Spleen (tissue), 11 donors: ENCODE data around the gene PPP2R5C. TPM values are rescaled to one million over a fixed set of nuclear protein-coding genes. Genes with fewer than 3 reads are reported as not detected.
A peak's percentile ranks its signal among the peaks of the same experiment; 100 is the strongest.

Source experiments
- DNase-seq: peaks from one replicate; pipeline ENCODE4 v3.0.0-alpha.2; 2020
- H3K27ac ChIP-seq, 8 donors: fragments of 200-600 bp; sonication (generic) in 7 of 8; 1 replicate in 4 of 8; 2 replicates in 4 of 8; pipeline versions ENCODE4 v1.5.0 to v1.8.0; 2016 to 2021; ENCODE audit warnings: inconsistent platforms in 4 of 8, mild to moderate bottlenecking in 4 of 8, moderate library complexity in 1 of 8
- H3K27me3 ChIP-seq, 7 donors: fragments of 200-600 bp; sonication (generic) in 6 of 7; replicated peaks in 1 of 7; 1 replicate in 4 of 7; 2 replicates in 3 of 7; pipeline versions ENCODE4 v1.5.0 to v1.8.0; 2016 to 2021; ENCODE audit warnings: inconsistent platforms in 3 of 7, mild to moderate bottlenecking in 1 of 7
- H3K36me3 ChIP-seq, 6 donors: fragments of 200-600 bp; sonication (generic) in 5 of 6; 1 replicate in 4 of 6; 2 replicates in 2 of 6; pipeline versions ENCODE4 v1.5.0 to v1.8.0; 2016 to 2021; ENCODE audit warnings: inconsistent platforms in 2 of 6
- H3K4me1 ChIP-seq, 6 donors: fragments of 200-600 bp; sonication (generic) in 5 of 6; 1 replicate in 3 of 6; 2 replicates in 3 of 6; pipeline versions ENCODE4 v1.5.0 to v1.8.0; 2016 to 2021; ENCODE audit warnings: inconsistent platforms in 3 of 6
- H3K4me3 ChIP-seq, 8 donors: fragments of 200-600 bp; sonication (generic) in 7 of 8; 1 replicate in 4 of 8; 2 replicates in 4 of 8; pipeline versions ENCODE4 v1.5.0 to v1.8.0; 2016 to 2021; ENCODE audit warnings: inconsistent platforms in 4 of 8, mild to moderate bottlenecking in 4 of 8, moderate library complexity in 2 of 8
- H3K9me3 ChIP-seq, 8 donors: fragments of 200-600 bp; sonication (generic) in 7 of 8; 1 replicate in 4 of 8; 2 replicates in 4 of 8; pipeline versions ENCODE4 v1.5.0 to v1.8.0; 2016 to 2021; ENCODE audit warnings: inconsistent platforms in 4 of 8
- POLR2A ChIP-seq, 3 donors: fragments of 450-650 bp; IDR thresholded peaks; one replicate each; pipeline ENCODE4 v1.5.1; 2017; ENCODE audit warnings: antibody characterized with exemption in 3 of 3, mild to moderate bottlenecking in 1 of 3
- POLR2AphosphoS5 ChIP-seq, 3 donors: sonication (generic); formaldehyde crosslinking; IDR thresholded peaks; one replicate each; pipeline ENCODE4 v1.5.1; 2017; ENCODE audit warnings: antibody characterized with exemption in 3 of 3
- WGBS, 5 donors: extraction: QIAGEN DNeasy Blood & Tissue Kit in 3 of 5; methylation state at CpG; one replicate each; pipeline versions ENCODE4 v1.1.5 to v1.1.7; 2013 to 2018; 5-methylcytosine and 5-hydroxymethylcytosine counted together
- intact Hi-C: fragments of 100-400 bp; cut with DNase I; formaldehyde crosslinking; loops from one replicate; pipeline ENCODE4 v1.15.0; 2023; ENCODE audit warnings: low total_unique reads
- polyA plus RNA-seq, 3 donors: library from polyadenylated mRNA; stranded (reverse); fragments of 200-250 nt; gene quantifications; one replicate each; pipeline ENCODE4 v1.2.1, GENCODE V29; 2013
- total RNA-seq, 7 donors: library from RNA; depleted of rRNA in 3 of 7; stranded (reverse); fragments of >200 nt in 3 of 7; fragmentation: NEBNext Ultra II Directional in 4 of 7; extraction: Animal tissue kit (Norgen Biotek cat#: 25700) in 4 of 7; gene quantifications; one replicate each; pipeline versions ENCODE4 v1.1.0 to v1.2.1, GENCODE V29; 2016 to 2021
- TF ChIP-seq, protein P1 (sequence below), 11 experiments: fragments of 200-600 bp in 7 of 11; fragments of 450-650 bp in 4 of 11; sonication (generic) in 4 of 11; IDR thresholded peaks in 8 of 11; conservative IDR thresholded peaks in 3 of 11; 1 replicate in 7 of 11; 2 replicates in 4 of 11; pipeline versions ENCODE4 v1.4.0 to v1.8.0; 2016 to 2021; ENCODE audit warnings: antibody characterized with exemption in 11 of 11, inconsistent platforms in 4 of 11, mild to moderate bottlenecking in 1 of 11
- donor health status: healthy with polysubstance abuse.
- donor health status: DM: no; HTN: no; CAD: no; lungs with moderate emphysema.
- donor health status: DM: no; HTN: no; CAD: no.
- donor health status: Bipolar disorder and iron deficiency.
- donor health status: healthy.
- donor health status: DM: no; HTN: no; CAD: no.
- donor health status: DM: yes; HTN: yes; CAD: no.

Gene PPP2R5C
- total and polyA plus RNA-seq, 10 donors, result 80.8 to 322 (median 198) TPM

DNA sequence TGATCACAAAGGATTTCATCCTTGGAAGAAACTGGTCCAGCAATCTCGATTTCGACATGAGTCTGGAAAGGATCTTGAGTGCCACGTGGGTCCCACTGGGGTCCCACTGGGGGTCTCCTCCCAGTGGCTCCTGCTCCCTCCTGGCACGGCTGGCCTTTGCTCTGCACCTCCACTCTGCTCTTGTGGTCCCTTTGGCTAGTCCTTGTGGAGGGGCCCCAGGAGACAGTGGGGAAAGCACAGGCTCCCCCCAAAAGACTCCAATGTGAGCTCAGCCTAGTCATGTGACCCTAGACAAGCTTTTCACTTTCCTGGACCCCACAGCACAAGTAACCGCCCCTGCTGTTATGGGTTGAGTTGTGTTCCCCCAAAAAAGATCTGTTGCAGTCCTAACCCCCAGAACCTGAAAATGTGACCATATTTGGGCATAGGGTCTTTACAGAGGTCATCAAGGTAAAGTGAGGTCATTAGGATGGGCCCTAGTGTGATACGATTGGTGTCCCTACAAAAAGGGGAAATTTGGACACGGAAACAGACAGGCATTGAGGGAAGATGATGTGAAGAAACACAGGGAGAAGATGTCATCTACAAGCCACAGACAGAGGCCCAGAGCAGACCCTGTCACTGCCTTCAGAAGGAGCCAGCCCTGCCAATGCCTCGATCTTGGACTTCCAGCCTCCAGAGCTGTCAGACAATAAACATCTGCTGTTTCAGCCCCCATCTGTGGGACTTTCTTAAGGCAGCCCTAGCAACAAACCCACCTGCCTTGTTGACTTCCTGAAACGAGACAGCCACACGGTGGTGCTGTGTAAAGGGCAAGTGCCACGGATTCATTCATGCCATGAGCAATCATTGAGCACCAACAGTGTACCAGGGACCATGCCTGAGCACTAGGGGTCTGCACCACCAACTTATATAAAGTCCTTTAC lies 23.8 kb upstream of the PPP2R5C start:
- H3K27me3 ChIP-seq, result peaks cover 0 to 6% (median 0%) of the 10 kb centered on the region in 7 donors
- intact Hi-C loops, result no loop called here
- no peak for DNase-seq
- H3K36me3 ChIP-seq, result no peaks in the 10 kb centered on the region
- WGBS, 5 donors, result 59 to 71% (median 64%) methylated on average over 11 of the region's 11 CpGs
- peak overlapping the region in 3 of 8 donors; percentile 32 to 68 (median 36) for H3K27ac ChIP-seq
- no peak overlapping the region for H3K4me3 ChIP-seq
- H3K4me1 ChIP-seq, result peaks cover 0 to 26% (median 8%) of the 10 kb centered on the region in 6 donors
- H3K9me3 ChIP-seq, result peaks cover 2 to 27% (median 22%) of the 10 kb centered on the region in 8 donors
- no peak for TF ChIP-seq POLR2AphosphoS5 (IDR thresholded peaks at IDR 0.05)
- no peak for TF ChIP-seq POLR2A (IDR thresholded peaks at IDR 0.05)
- TF ChIP-seq, protein P1, sequence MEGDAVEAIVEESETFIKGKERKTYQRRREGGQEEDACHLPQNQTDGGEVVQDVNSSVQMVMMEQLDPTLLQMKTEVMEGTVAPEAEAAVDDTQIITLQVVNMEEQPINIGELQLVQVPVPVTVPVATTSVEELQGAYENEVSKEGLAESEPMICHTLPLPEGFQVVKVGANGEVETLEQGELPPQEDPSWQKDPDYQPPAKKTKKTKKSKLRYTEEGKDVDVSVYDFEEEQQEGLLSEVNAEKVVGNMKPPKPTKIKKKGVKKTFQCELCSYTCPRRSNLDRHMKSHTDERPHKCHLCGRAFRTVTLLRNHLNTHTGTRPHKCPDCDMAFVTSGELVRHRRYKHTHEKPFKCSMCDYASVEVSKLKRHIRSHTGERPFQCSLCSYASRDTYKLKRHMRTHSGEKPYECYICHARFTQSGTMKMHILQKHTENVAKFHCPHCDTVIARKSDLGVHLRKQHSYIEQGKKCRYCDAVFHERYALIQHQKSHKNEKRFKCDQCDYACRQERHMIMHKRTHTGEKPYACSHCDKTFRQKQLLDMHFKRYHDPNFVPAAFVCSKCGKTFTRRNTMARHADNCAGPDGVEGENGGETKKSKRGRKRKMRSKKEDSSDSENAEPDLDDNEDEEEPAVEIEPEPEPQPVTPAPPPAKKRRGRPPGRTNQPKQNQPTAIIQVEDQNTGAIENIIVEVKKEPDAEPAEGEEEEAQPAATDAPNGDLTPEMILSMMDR (IDR thresholded peaks at IDR 0.05 in 8 of 11, conservative IDR thresholded peaks at IDR 0.05 in 3 of 11), result peak in 5 of 11 experiments; percentile 15 to 56 (median 38)

DNA sequence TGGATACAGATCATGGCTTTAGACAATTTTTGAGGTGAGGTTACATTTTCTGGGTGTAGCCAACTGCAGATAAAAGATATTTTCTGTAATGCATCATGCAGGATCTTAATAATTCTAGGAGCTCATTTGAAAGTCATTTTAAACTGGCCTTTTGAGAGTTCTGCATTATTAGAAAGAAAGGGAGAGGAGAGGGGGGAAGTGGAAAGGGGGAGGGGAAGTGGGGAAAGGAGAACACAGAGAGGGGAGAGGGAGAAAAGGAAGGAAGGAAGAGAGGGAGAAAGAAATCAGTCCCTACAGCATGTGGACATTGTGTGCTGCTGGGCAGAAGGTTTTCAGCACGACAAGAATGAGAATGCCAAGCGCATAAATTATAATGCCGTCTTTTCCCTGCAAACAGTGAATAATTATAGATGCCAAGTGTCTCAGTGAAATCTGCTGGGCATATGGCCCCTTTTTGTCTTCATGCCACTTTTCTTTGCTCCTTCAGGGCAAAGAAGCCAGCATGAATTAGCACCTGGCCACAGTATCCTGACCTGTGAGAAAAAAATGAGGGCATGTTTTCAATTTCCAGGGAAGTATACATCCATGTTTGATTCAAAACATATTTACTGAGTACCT lies 22.7 kb upstream of the PPP2R5C start:
- WGBS, 5 donors, result 47 to 65% (median 53%) methylated on average over 3 of the region's 3 CpGs
- TF ChIP-seq, protein P1 (IDR thresholded peaks at IDR 0.05 in 8 of 11, conservative IDR thresholded peaks at IDR 0.05 in 3 of 11), result no peak
- TF ChIP-seq POLR2A (IDR thresholded peaks at IDR 0.05), result no peak
- TF ChIP-seq POLR2AphosphoS5 (IDR thresholded peaks at IDR 0.05), result no peak
- peak overlapping the region in 2 of 8 donors; percentile 28 to 68 for H3K27ac ChIP-seq
- no peak for DNase-seq
- H3K4me3 ChIP-seq, result no peak overlapping the region
- no peaks in the 10 kb centered on the region for H3K36me3 ChIP-seq
- peaks cover 0 to 6% (median 0%) of the 10 kb centered on the region in 7 donors for H3K27me3 ChIP-seq
- intact Hi-C loops, result no loop called here
- H3K9me3 ChIP-seq, result peaks cover 2 to 27% (median 22%) of the 10 kb centered on the region in 8 donors
- H3K4me1 ChIP-seq, result peaks cover 0 to 24% (median 6%) of the 10 kb centered on the region in 6 donors

DNA sequence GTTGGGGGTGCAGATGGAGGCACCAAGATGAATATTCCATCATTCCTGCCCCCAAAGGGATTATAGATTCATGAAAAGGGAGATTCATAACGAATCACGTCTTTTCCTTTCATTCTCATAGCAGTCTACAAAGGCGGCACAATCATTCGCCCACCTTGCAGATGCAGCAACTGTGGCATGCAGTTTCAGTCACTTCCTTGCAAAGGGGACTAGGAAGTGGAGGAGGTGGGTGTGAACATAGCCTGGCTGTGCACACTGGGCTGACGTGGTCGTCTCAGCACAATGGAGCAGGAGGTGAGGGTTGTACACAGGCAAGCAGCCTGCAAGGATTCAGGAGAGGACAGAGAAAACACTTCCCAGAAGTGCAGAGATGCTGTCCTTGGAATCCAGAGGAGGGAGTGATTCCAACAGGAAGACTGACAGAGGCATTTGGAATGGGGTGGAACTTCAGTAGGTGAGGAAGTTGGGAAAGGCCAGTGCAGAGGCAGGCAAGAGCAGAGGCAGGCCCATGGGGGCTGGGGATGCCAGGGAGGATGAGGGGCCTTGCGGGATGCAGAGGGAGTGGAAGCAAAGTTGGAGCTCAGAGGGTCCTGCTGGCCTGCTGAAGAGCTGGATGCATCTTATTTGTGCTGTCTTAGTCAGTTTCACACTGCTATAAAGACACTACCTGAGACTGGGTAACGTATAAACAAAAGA lies 21.9 kb upstream of the PPP2R5C start:
- 65 to 80% (median 78%) methylated on average over 8 of the region's 8 CpGs for WGBS, 5 donors
- Histone ChIP-seq H3K36me3 (no peaks in the 10 kb centered on the region), H3K27ac (peak overlapping the region in 1 of 8 donors; percentile 68), H3K27me3 (peaks cover 0 to 6% (median 0%) of the 10 kb centered on the region in 7 donors), H3K4me3 (no peak overlapping the region), H3K9me3 (peaks cover 2 to 31% (median 22%) of the 10 kb centered on the region in 8 donors), H3K4me1 (peaks cover 0 to 24% (median 6%) of the 10 kb centered on the region in 6 donors)
- intact Hi-C loops, result no loop called here
- DNase-seq, result peak; percentile 35
- TF ChIP-seq, protein P1 (IDR thresholded peaks at IDR 0.05 in 8 of 11, conservative IDR thresholded peaks at IDR 0.05 in 3 of 11), result no peak
- no peak for TF ChIP-seq POLR2AphosphoS5 (IDR thresholded peaks at IDR 0.05)
- TF ChIP-seq POLR2A (IDR thresholded peaks at IDR 0.05), result no peak
